GM21576 (cell line): ENCODE results near the gene SLC5A5.
"Not testable (repeated sequence)": the region's sequence is repeated elsewhere in the genome, so short reads cannot be mapped to it uniquely, and the experiment has no call there.

ENCODE experiments used
- ATAC-seq: cut with Tn5 transposase; IDR thresholded peaks from one replicate; pipeline ENCODE4 v1.9.1; 2021; ENCODE audit warnings: mild to moderate bottlenecking, moderate library complexity; ENCODE audit not compliant: unreplicated experiment

The SLC5A5 gene

GRCh38 chr19:17869114-17869608 lies 2.6 kb upstream of the SLC5A5 start:
- ATAC-seq = no peak

GRCh38 chr19:17871032-17871877 lies 490 bp upstream of the SLC5A5 start:
- no peak for ATAC-seq

- no peak for ATAC-seq
These were observed 681 bp downstream of the SLC5A5 start for GRCh38 chr19:17872251-17873001.

- no peak for ATAC-seq
These were observed 2.3 kb downstream of the SLC5A5 start for GRCh38 chr19:17873786-17874757.

GRCh38 chr19:17874758-17875135 lies 3.0 kb downstream of the SLC5A5 start:
- no peak for ATAC-seq

GRCh38 chr19:17877696-17878095 lies 6.0 kb downstream of the SLC5A5 start:
- no peak for ATAC-seq

GRCh38 chr19:17879466-17879865 lies 7.7 kb downstream of the SLC5A5 start:
- ATAC-seq = no peak

GRCh38 chr19:17881701-17882100 lies 10.0 kb downstream of the SLC5A5 start:
- ATAC-seq = no peak

- ATAC-seq = no peak
These were observed 12.1 kb downstream of the SLC5A5 start for GRCh38 chr19:17883627-17884410.

- no peak for ATAC-seq
These were observed 14.8 kb downstream of the SLC5A5 start for GRCh38 chr19:17886515-17886914.

GRCh38 chr19:17887221-17887620 lies 15.5 kb downstream of the SLC5A5 start:
- not testable (repeated sequence) for ATAC-seq

GRCh38 chr19:17888260-17888659 lies 16.5 kb downstream of the SLC5A5 start:
- no peak for ATAC-seq

GRCh38 chr19:17889609-17890214 lies 18.0 kb downstream of the SLC5A5 start:
- no peak for ATAC-seq

- no peak for ATAC-seq
These were observed 22.0 kb downstream of the SLC5A5 start for GRCh38 chr19:17893766-17894165.

GRCh38 chr19:17902701-17903100 lies 31.0 kb downstream of the SLC5A5 start:
- ATAC-seq = no peak

- ATAC-seq = no peak
These were observed 36.5 kb downstream of the SLC5A5 start for GRCh38 chr19:17908244-17908643.

- no peak for ATAC-seq
These were observed 37.4 kb downstream of the SLC5A5 start for GRCh38 chr19:17909003-17909732.

- ATAC-seq = no peak
These were observed 39.1 kb downstream of the SLC5A5 start for GRCh38 chr19:17910791-17911360.
